22Rv1 (cell line): ENCODE measurements around the gene ZSCAN9.

Source experiments
- CTCF ChIP-seq: fragments of 450-650 bp; IDR thresholded peaks from 2 replicates; pipeline ENCODE4 v1.5.1; 2017; ENCODE audit warnings: mild to moderate bottlenecking
- ZFX ChIP-seq: fragments of 450-650 bp; IDR thresholded peaks from 2 replicates; pipeline ENCODE4 v1.6.1; 2017; ENCODE audit warnings: antibody characterized with exemption, borderline replicate concordance

DNA sequence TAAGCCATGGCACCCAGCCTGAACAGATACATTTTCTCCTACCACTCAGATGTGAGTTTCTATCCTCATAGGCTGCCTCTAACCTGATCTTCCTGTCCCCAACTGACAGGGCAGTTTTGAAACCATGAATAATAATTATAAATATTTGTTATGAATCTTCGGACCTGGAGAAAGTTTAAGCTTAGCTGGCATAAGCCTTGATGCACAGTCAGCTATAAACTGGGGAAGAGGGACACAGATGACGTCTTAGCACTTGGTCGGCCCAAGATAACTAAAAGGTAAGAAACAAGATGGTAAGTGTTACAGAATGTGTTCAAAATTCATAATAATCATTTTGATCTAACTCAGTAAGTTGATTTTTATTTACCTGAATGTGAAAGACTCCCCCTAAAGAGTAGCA, 18.9 kb downstream of the ZSCAN9 start:
- no peak for TF ChIP-seq CTCF
- no peak for TF ChIP-seq ZFX
